Suprapubic skin (tissue), 3 donors: ENCODE results near the gene PAXX.

Experiments
- POLR2AphosphoS5 ChIP-seq, 3 donors: sonication (generic); formaldehyde crosslinking; IDR thresholded peaks; one replicate each; pipeline ENCODE4 v1.6.1; 2017; ENCODE audit warnings: antibody characterized with exemption in 3 of 3
- TF ChIP-seq, protein P1 (sequence below), 2 donors: fragments of 200-600 bp in 1 of 2; fragments of 450-650 bp in 1 of 2; sonication (generic) in 1 of 2; IDR thresholded peaks; one replicate each; pipeline ENCODE4 v1.5.1; 2016 to 2019; ENCODE audit warnings: antibody characterized with exemption in 2 of 2, mild to moderate bottlenecking in 1 of 2, moderate library complexity in 1 of 2

DNA sequence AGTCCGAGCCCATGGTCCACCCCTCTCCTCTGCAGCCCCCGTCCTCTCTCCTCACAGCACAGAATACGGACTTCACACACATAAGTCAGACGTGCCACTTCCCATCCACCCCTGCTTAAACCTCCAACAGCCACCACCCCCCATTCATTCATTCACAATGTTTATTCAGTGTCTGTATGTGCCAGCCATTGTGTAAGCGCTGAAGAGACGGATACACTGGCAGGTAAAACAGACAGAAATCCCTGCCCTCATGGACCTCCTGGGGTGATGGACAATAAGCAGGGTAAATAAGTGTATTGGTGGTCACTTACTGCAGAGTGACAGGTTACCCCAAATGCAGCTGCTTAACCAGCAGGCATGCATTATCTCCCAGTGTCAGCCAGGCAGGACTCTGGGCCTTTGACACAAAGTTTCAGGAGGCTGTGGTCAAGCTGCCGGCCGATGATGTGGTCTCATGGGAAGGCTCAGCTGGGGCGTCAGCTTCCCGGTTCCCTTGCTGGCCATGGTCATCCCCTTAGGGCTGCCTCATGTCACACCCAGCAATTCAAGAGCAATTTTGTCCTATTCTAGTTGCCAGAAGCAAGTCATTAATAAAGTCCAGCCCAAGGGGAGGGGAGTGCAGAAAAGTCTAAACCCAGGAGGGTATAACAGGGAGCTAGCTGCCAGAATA lies 1.8 kb upstream of the PAXX start:
- TF ChIP-seq POLR2AphosphoS5 (IDR thresholded peaks at IDR 0.05): no peak
- TF ChIP-seq, protein P1, sequence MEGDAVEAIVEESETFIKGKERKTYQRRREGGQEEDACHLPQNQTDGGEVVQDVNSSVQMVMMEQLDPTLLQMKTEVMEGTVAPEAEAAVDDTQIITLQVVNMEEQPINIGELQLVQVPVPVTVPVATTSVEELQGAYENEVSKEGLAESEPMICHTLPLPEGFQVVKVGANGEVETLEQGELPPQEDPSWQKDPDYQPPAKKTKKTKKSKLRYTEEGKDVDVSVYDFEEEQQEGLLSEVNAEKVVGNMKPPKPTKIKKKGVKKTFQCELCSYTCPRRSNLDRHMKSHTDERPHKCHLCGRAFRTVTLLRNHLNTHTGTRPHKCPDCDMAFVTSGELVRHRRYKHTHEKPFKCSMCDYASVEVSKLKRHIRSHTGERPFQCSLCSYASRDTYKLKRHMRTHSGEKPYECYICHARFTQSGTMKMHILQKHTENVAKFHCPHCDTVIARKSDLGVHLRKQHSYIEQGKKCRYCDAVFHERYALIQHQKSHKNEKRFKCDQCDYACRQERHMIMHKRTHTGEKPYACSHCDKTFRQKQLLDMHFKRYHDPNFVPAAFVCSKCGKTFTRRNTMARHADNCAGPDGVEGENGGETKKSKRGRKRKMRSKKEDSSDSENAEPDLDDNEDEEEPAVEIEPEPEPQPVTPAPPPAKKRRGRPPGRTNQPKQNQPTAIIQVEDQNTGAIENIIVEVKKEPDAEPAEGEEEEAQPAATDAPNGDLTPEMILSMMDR (IDR thresholded peaks at IDR 0.05): no peak
